Suppressor macrophage treated with lipopolysaccharide for 4 hours (primary cell): ENCODE data around the gene LUC7L.
"Not testable (repeated sequence)": the region's sequence is repeated elsewhere in the genome, so short reads cannot be mapped to it uniquely, and the experiment has no call there.

Experiments used
- DNase-seq: peaks from one replicate; pipeline ENCODE4 v3.0.0-alpha.2; 2020

LUC7L gene

DNA sequence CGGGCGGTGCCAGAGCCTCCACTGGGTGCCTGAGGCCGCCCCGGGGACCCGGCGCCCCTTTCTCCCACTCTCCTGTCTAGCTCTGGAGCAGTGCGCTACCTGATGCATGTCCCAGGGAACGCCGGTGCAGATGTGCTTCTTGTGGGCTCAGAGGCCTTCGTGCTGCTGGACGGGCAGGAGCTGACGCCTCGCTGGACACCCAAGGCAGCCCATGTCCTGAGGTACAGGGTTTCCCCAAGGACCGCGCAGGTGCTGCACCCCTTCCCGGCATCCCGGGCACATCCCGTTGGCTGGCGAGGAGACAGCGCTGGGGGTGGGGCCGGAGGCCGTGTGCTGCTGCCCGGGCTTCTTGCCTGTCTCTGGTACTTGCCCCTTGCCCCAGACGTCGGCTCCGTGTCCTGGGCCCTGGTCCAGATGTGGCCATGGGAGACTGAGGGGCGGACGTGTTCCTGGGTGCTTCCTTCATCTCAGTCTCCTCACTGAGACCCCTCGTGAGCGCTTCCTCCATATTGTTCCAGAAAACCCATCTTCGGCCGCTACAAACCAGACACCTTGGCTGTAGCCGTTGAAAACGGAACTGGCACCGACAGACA lies 34.0 kb upstream of the LUC7L start:
- DNase-seq = no peak

DNA sequence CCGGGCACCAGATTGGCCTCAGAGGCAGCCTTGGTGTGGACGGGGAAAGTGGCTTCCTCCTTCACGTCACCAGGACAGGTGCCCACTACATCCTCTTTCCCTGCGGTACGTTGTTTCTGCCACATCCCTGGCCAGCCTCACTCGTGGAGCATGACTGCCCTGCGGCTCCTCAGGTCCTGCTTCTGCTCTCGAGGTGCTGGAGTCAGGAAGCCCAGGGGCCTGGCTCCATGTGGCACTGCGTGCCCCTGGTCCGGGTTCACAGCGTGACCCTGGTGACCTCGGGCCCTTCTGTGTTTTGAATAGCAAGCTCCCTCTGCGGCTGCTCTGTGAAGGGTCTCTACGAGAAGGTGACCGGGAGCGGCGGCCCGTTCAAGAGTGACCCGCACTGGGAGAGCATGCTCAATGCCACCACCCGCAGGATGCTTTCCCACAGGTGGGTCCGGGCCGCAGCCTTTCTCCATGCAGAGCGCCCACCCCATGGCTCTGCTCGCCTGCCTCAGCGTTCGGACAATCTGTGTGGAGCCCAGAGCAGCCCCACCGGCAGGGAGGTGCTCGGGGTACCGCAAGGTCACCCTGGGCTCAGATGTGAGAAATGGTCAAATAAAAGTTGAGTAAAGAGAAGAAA lies 33.0 kb upstream of the LUC7L start:
- no peak for DNase-seq

DNA sequence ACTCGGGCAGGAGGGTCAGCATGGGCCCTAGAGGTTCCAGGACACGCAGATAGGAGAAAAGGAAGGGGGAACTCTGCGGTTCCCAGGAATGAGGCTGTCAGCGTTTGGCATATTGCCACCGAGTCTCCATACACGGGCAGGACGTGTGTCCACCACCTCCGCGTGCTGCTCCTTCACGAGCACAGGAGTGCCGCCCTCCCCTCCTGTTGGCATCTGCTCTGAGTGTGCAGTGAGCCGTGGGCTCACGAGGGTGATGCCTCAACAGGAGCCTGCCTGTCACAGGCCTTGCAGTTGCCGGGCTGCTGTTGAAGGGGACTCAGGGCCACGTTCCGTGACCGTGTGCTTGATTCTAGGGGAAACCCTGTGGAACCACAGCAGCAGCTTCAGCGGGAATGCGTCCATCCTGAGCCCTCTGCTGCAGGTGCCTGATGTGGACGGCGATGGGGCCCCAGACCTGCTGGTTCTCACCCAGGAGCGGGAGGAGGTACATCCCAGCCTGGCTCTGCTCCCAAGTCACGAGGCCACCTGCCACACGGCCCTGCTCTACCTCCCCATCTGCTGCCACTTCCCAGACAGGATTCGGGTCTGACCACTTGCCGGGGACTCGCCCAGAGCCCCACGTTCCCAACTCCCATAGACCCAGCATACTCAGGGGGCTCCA lies 31.9 kb upstream of the LUC7L start:
- no peak for DNase-seq

GRCh38 chr16:260326-260725 lies 31.1 kb upstream of the LUC7L start:
- no peak for DNase-seq

GRCh38 chr16:259814-260253 lies 30.6 kb upstream of the LUC7L start:
- DNase-seq = no peak

GRCh38 chr16:259226-259625 lies 30.0 kb upstream of the LUC7L start:
- DNase-seq = no peak

DNA sequence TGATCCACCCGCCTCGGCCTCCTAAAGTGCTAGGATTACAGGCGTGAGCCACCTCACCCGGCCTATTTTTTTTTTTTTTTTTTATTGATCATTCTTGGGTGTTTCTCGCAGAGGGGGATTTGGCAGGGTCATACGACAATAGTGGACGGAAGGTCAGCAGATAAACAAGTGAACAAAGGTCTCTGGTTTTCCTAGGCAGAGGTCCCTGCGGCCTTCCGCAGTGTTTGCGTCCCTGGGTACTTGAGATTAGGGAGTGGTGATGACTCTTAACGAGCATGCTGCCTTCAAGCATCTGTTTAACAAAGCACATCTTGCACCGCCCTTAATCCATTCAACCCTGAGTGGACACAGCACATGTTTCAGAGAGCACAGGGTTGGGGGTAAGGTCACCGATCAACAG lies 28.8 kb upstream of the LUC7L start:
- DNase-seq = not testable (repeated sequence)

- DNase-seq = no peak
These were observed 25.9 kb upstream of the LUC7L start for GRCh38 chr16:255183-255582.

DNA sequence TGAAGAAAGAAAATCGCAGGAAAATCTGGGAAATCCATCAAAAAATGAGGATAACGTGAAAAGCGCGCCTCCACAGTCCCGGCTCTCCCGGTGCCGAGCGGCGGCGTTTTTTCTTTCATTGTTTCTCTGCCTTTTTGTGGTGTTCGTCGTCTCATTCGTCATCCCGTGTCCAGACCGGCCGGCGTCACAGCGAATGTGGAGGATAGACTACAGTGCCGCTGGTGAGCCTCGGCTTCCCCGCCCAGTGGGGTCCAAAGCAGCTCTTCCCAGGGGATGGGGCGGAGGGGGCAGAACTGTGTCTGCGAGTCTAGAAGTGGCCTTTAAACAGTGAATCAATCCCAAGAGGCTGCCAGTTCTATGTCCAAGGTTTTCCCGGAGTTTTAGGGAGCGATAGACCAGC lies 25.2 kb upstream of the LUC7L start:
- no peak for DNase-seq

GRCh38 chr16:253833-254232 lies 24.6 kb upstream of the LUC7L start:
- no peak for DNase-seq

GRCh38 chr16:252366-253337 lies 23.4 kb upstream of the LUC7L start:
- DNase-seq = peak; percentile 67

- no peak for DNase-seq
These were observed 20.2 kb upstream of the LUC7L start for GRCh38 chr16:249431-249830.

DNA sequence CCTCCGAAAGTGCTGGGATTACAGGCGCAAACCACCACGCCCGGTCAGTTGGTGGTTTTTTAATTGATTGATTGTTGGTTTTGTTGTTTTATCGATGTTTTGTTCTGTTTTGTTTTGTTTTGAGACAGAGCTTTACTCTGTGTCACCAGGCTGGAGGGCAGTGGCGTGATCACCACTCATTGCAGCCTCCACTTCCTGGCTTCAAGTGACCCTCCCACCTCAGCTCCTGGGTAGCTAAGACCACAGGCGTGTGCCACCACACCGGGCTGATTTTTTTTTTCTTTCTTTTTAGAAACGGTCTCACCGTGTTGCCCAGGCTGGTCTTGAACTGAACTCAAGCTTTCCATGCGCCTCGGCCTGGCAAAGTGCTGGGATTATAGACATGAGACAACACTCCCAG lies 17.8 kb upstream of the LUC7L start:
- DNase-seq = no peak

DNA sequence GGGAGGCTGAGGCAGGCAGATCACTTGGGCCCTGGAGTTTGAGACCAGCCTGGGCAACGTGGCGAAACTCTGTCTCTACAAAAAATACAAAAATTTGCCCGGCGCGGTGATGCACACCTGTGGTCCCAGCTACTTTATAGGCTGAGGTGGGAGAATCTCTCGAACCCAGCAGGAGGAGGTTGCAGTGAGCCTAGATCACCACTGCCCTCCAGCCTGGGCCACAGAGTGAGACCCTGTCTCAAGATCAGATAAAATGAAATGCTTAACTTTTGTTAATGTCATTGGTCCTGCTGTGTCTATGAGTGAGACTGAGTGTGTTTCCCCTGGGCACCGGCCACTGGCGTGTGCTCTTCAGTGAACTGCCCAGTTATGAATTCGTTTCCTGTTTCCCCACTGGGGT lies 15.9 kb upstream of the LUC7L start:
- no peak for DNase-seq

DNA sequence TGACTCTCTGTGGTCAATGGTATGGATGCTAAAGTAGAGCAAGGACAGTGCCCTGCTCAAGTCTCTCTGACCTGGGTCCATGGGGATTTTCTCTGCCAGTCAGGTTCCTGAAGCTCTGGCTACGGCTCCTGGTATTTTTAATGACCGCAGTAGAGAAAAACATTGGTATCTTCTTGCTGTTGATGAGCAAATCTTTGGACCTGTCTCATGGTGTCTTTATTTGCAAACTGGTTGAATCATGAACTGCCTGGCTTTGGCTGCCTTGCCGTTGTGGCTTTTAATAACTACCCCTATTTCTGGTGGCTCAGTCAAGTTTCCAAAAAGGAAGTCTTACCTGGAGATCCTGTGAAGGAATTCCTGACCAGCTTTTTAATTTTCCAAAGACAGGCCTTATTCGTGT lies 14.1 kb upstream of the LUC7L start:
- DNase-seq = no peak

DNA sequence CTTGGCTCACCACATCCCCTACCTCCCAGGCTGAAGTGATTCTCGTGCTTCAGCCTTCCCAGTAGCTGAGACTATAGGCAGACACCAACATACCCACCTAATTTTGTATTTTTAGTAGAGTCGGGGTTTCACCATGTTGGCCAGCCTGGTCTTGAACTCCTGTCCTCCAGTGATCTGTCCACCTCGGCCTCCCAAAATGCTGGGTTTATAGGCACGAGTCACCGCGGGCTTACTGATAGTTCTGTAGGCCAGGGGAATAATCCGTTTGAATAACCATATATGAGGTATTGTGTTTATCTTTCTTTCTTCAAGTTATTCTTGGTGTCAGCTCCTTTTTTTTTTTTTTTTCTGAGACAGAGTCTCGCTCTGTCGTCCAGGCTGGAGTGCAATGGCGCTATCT lies 13.0 kb upstream of the LUC7L start:
- no peak for DNase-seq

- DNase-seq = no peak
These were observed 11.3 kb upstream of the LUC7L start for GRCh38 chr16:240559-240958.

DNA sequence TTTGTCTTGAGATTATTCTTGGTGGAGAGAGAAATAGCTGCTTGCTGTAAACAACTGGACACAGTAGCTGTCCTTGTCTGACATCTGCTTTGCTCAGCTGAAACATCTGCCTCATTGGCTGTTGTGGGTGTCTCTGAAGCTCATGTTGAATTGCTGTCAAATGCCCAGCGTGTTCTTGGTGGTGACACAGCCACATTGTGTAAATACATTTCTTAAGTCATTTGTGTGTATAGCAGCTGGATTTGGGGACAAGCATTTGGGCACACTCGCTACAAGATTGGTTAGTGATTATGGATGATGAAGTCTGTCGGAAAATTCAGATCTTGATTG lies 10.7 kb upstream of the LUC7L start:
- peak; percentile 21 for DNase-seq

GRCh38 chr16:234468-235305 lies 5.4 kb upstream of the LUC7L start, which contains the start of gene FAM234A:
Gene FAM234A (plus strand): TSS chr16:234821. CDS start chr16:254414, 19,593 bp downstream.
- peak; percentile 97 for DNase-seq

DNA sequence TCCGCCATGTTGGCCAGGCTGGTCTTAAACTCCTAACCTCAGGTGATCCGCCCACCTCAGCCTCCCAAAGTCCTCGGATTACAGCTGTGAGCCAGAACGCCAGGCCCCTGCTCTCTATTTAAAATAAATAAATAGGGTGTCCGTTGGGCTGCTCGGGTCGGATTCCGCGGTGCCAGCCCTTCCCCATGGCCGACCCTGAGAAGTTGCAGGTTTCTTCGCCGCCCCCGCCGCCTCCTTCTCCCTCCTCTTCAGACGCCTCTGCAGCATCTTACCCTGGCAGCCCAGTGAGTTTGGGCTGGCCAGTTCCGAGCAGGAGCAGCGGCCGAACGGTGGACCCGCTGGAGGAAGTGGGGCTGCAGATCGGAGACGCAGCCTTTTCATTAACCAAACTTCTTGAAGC lies 1.7 kb upstream of the LUC7L start:
- no peak for DNase-seq

DNA sequence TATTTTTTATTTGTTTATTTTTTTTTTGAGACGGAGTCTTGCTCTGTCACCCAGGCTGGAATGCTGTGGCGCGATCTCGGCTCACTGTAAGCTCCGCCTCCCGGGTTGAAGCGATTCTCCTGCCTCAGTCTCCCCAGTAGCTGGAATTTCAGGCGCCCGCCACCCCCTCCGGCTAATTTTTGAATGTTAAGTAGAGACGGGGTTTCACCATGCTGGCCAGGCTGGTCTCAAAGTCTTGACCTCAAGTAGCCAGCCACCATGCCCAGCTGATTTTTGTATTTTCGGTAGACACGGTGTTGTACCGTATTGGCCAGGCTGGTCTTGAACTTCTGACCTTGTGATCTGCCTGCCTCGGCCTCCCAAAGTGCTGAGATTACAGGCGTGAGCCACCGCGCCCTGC lies 1.1 kb upstream of the LUC7L start:
- not testable (repeated sequence) for DNase-seq

DNA sequence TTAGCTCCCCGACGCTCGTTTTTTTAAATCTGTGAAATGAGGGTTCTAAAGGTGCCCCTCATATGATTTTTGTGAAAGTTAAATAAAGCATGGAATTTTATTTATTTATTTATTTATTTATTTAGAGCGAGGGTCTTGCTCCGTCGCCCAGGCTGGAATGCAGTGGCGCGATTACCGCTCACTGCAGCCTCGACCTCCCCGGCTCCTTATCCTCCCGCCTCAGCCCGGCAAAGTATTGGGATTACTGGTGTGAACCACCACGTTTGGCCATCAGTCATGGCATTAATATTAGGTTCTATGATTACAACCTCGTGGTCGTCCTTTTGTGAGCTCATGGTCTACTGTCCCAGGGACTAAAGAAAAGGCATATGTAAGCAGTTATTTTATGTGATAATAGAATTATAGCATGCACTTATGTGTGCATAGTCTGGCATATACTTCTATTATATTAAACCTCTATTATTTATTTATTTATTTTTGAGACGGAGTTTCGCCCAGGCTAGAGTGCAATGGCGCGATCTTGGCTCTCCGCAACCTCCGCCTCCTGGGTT lies 557 bp upstream of the LUC7L start:
- no peak for DNase-seq
